HepG2 (cell line): ENCODE measurements around the gene C1GALT1. TPM values are rescaled to one million over a fixed set of nuclear protein-coding genes. Genes with fewer than 3 reads are reported as not detected.

Experiments
- ATAC-seq: fragments of 200-7000 bp; cut with Tn5 transposase; 3 replicates; pipeline ENCODE4 v1.9.1; 2020; ENCODE audit warnings: mild to moderate bottlenecking, moderate library complexity
- BruUV-seq: library from RNA; stranded (reverse); fragments of 400-500 nt; replicated peaks from 2 replicates; lab custom pipeline; 2021; lab: Mats Ljungman, UMichigan
- CTCF ChIA-PET: fragments of 300-600 bp; formaldehyde crosslinking; extraction: SDS; loops from one replicate; lab custom pipeline; 2021; ENCODE audit warnings: low total read pairs, inconsistent platforms, low intra/inter-chr PET ratio; lab: Yijun Ruan, JAX
- POLR2A ChIA-PET: fragments of 350-600 bp; sonication (Branson Sonifier 250); formaldehyde crosslinking; loops from one replicate; lab custom pipeline; 2020; ENCODE audit warnings: antibody characterized with exemption, inconsistent platforms; lab: Yijun Ruan, JAX
- DNase-seq: peaks from one replicate; pipeline ENCODE4 v3.0.0-alpha.2; 2015; ENCODE audit warnings: low spot score
- FAIRE-seq: peaks from 3 replicates; lab custom pipeline; 2011; peaks lifted over from hg19 to GRCh38; lab: Jason Lieb, UNC
- H2AFZ ChIP-seq: one replicate; pipeline ENCODE4 v1.6.1; 2011; ENCODE audit warnings: low read length, inconsistent platforms
- H3K27ac ChIP-seq: fragments of 300-600 bp; 3 replicates; pipeline ENCODE4 v1.8.0; 2011; ENCODE audit warnings: mixed run types, mild to moderate bottlenecking, mixed read lengths, low read length, inconsistent platforms; ENCODE audit not compliant: insufficient read depth; ENCODE audit errors: extremely low read length
- H3K27me3 ChIP-seq, 2 experiments: fragments of 200-600 bp in 1 of 2; 2 replicates in 1 of 2; 3 replicates in 1 of 2; pipeline versions ENCODE4 v1.6.0 to v1.8.0; 2011; ENCODE audit warnings: low read length in 2 of 2, mild to moderate bottlenecking in 2 of 2, moderate library complexity in 2 of 2, inconsistent platforms in 1 of 2; ENCODE audit not compliant: insufficient read depth in 2 of 2, control insufficient read depth in 1 of 2
- H3K36me3 ChIP-seq, 2 experiments: fragments of 200-600 bp in 1 of 2; replicated peaks in 1 of 2; 2 replicates in 1 of 2; 3 replicates in 1 of 2; pipeline versions ENCODE4 v1.5.1 to v1.8.0; 2011; ENCODE audit warnings: low read length in 2 of 2, inconsistent platforms in 1 of 2; ENCODE audit not compliant: insufficient read depth in 2 of 2, control insufficient read depth in 1 of 2
- H3K4me1 ChIP-seq: 2 replicates; pipeline ENCODE4 v1.5.1; 2012; ENCODE audit warnings: low read length, inconsistent platforms; ENCODE audit not compliant: insufficient read depth
- H3K4me2 ChIP-seq: 2 replicates; pipeline ENCODE4 v1.6.0; 2011; ENCODE audit warnings: low read depth, low read length, inconsistent platforms
- H3K4me3 ChIP-seq, 3 experiments: fragments of 200-600 bp in 1 of 3; sonication (generic), shearing (Covaris generic) in 1 of 3; replicated peaks in 1 of 3; 2 replicates each; pipeline ENCODE4 v1.5.1; 2011 to 2016; ENCODE audit warnings: low read length in 3 of 3, inconsistent platforms in 2 of 3, low read depth in 2 of 3, mild to moderate bottlenecking in 2 of 3, control low read depth in 1 of 3, mixed read lengths in 1 of 3; ENCODE audit not compliant: insufficient read depth in 1 of 3
- H3K79me2 ChIP-seq: one replicate; pipeline ENCODE4 v1.6.1; 2011; ENCODE audit warnings: low read length, inconsistent platforms; ENCODE audit not compliant: insufficient read depth
- H3K9ac ChIP-seq: 2 replicates; pipeline ENCODE4 v1.6.0; 2011; ENCODE audit warnings: mild to moderate bottlenecking, low read depth, low read length, inconsistent platforms; ENCODE audit not compliant: insufficient read depth
- H3K9me3 ChIP-seq: 2 replicates; pipeline ENCODE4 v1.5.1; 2012; ENCODE audit warnings: mild to moderate bottlenecking, low read length
- H4K20me1 ChIP-seq: 2 replicates; pipeline ENCODE4 v1.6.0; 2011; ENCODE audit warnings: inconsistent platforms, mild to moderate bottlenecking, low read length, moderate library complexity; ENCODE audit not compliant: insufficient read depth
- BCL6 ChIP-seq: IDR thresholded peaks from 2 replicates; pipeline ENCODE4 v1.6.1; 2016; ENCODE audit warnings: missing genetic modification reagents, missing compliant biosample characterization
- FOXK2 ChIP-seq: fragments of 450-650 bp; IDR thresholded peaks from 2 replicates; pipeline ENCODE4 v1.6.1; 2016
- SALL2 ChIP-seq: sonication (generic); formaldehyde crosslinking; IDR thresholded peaks from 2 replicates; pipeline ENCODE4 v1.8.1; 2023; ENCODE audit warnings: mild to moderate bottlenecking, missing genetic modification reagents, inconsistent platforms
- TCF7L2 ChIP-seq: IDR thresholded peaks from 2 replicates; pipeline ENCODE4 v1.6.1; 2011; ENCODE audit warnings: mild to moderate bottlenecking, low read depth, low read length, moderate library complexity
- WGBS: methylation state at CpG from one replicate; pipeline ENCODE4 v1.1.6; 2017; ENCODE audit warnings: low lambda C conversion rate; 5-methylcytosine and 5-hydroxymethylcytosine counted together
- in situ Hi-C: cut with HindIII; loops from 2 replicates; pipeline ENCODE4 v1.10.0; 2017; ENCODE audit warnings: low pct_unique_long_range_greater_than_20kb; ENCODE audit not compliant: extremely low pct_ligation_motif_present
- intact Hi-C: fragments of 100-400 bp; cut with micrococcal nuclease; formaldehyde crosslinking; loops from one replicate; pipeline ENCODE4 v1.10.0; 2022; ENCODE audit not compliant: unreplicated experiment
- polyA plus RNA-seq, 8 experiments: library from polyadenylated mRNA; depleted of rRNA in 3 of 8; stranded (reverse) in 7 of 8; unstranded in 1 of 8; fragments of >200 nt; fragmentation: Illumina TruSeq in 4 of 8; extraction: Trizol in 4 of 8; gene quantifications; 2 replicates each; pipeline versions ENCODE4 v1.2.1 to v1.2.3, GENCODE V29; 2011 to 2016; ENCODE audit warnings: low read depth in 4 of 8, missing spikeins in 1 of 8, mixed read lengths in 1 of 8; ENCODE audit not compliant: insufficient read depth in 1 of 8
- total RNA-seq, 5 experiments: library from RNA; depleted of rRNA; stranded (reverse); fragments of >200 nt; fragmentation: Illumina TruSeq; extraction: Trizol; gene quantifications; 2 replicates each; pipeline ENCODE4 v1.2.3, GENCODE V29; 2016; ENCODE audit warnings: low read depth in 1 of 5
- TF ChIP-seq, protein P1 (sequence below): sonication (generic); formaldehyde crosslinking; IDR thresholded peaks from 2 replicates; pipeline ENCODE4 v1.4.0; 2020; ENCODE audit warnings: missing genetic modification reagents, mild to moderate bottlenecking, borderline replicate concordance
- TF ChIP-seq, protein P2 (sequence below): sonication (generic); formaldehyde crosslinking; conservative IDR thresholded peaks from 2 replicates; pipeline ENCODE4 v1.5.0; 2020; ENCODE audit warnings: missing genetic modification reagents

C1GALT1 gene
- total and polyA plus RNA-seq, 2 of the 13 experiments (the other 11 are each of a cell fraction or from before 2014, with no cell fraction given), result 57.1 to 65.9 TPM

DNA sequence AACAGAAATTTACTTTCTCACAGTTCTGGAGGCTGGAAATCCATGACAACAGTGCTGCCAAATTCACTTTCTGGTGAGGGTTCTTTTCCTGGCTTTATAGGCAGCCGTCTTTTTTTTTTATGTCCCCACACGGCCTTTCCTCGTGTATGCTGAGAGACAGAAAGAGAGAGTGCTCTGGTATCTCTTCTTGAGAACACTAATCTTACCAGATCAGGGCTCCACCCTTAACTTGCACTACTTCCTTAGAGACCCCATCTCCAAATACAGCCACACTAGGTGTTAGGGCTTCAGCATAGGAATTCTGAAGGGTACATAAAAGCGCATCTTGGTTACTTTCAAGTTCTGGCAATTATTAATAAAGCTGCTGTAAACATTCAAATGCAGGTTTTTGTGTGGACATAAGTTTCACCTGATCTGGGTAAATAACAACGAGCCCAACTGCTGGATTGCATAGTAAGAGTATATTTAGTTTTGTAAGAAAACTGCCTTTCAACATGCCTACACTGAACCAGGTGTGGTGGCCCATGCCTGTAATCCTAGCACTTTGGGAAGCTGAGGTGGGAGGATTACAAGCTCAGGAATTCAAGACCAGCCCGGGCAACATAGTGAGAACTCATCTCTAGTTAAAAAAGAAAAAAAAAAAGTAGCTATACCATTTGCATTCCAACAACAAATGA lies 8.2 kb upstream of the C1GALT1 start (continued):
- TF ChIP-seq, protein P1, sequence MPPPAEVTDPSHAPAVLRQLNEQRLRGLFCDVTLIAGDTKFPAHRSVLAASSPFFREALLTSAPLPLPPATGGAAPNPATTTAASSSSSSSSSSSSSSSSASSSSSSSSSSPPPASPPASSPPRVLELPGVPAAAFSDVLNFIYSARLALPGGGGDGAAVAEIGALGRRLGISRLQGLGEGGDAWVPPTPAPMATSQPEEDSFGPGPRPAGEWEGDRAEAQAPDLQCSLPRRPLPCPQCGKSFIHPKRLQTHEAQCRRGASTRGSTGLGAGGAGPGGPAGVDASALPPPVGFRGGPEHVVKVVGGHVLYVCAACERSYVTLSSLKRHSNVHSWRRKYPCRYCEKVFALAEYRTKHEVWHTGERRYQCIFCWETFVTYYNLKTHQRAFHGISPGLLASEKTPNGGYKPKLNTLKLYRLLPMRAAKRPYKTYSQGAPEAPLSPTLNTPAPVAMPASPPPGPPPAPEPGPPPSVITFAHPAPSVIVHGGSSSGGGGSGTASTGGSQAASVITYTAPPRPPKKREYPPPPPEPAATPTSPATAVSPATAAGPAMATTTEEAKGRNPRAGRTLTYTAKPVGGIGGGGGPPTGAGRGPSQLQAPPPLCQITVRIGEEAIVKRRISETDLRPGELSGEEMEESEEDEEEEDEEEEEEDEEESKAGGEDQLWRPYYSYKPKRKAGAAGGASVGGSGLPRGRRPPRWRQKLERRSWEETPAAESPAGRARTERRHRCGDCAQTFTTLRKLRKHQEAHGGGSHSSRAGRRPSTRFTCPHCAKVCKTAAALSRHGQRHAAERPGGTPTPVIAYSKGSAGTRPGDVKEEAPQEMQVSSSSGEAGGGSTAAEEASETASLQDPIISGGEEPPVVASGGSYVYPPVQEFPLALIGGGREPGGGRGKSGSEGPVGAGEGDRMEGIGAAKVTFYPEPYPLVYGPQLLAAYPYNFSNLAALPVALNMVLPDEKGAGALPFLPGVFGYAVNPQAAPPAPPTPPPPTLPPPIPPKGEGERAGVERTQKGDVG, result no peak
- TF ChIP-seq FOXK2, result no peak

DNA sequence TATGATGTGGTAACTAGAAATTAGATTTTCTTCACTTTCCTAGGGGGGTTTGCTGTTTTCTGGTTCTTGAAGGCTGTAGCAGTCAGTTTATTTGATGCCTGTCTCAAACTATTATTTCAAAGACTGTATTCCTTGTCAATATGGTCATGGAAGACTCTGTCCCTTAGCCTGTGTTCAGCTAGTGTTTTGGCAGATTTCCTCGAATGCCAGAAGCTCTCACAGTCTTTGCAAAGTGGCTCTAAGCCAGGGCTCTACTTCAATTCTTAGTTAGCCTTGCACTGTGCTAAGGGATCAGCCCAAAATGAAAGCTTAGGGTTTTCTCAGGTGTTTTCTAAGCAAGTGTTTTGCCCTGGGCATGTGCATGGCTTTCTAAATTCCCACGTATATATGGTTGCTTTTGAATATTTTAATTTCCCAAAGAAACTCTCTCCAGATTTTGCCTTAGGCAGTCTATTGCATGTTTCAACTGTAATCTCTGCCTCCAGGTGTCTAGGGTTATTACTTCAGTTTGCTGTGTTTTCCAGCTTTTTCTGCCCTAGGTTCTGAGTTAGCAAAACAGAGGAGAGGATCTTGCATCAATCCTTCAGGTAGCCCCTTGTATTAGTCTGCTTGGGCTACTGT lies 7.2 kb upstream of the C1GALT1 start:
- in situ Hi-C loops, result no loop called here
- no TSS peak for BruUV-seq
- ATAC-seq (no peak), FAIRE-seq (no peak), DNase-seq (no peak)
- Histone ChIP-seq H2AFZ (no peak overlapping the region), H3K27me3 (no peaks in the 10 kb centered on the region; a peak in 1 of 5 replicates), H3K4me1 (peaks cover 73% of the 10 kb centered on the region), H3K27ac (peak overlapping the region; percentile 87), H4K20me1 (no peaks in the 10 kb centered on the region), H3K36me3 (no peaks in the 10 kb centered on the region), H3K4me3 (no peak overlapping the region), H3K79me2 (peaks cover 68% of the 10 kb centered on the region), H3K9ac (peak overlapping the region; percentile 37), H3K9me3 (peaks cover 8% of the 10 kb centered on the region), H3K4me2 (peak overlapping the region; percentile 49)
- ChIA-PET CTCF (no interaction called here), POLR2A (interaction anchor here (0.5 to 5.3 kb wide), 6 partner anchors 9 to 71 kb away, joined by 3 to 27 read pairs (median 6); no protein-coding TSS in a partner anchor)
- WGBS, result 60% methylated on average over 2 of the region's 2 CpGs
- TF ChIP-seq, protein P2, sequence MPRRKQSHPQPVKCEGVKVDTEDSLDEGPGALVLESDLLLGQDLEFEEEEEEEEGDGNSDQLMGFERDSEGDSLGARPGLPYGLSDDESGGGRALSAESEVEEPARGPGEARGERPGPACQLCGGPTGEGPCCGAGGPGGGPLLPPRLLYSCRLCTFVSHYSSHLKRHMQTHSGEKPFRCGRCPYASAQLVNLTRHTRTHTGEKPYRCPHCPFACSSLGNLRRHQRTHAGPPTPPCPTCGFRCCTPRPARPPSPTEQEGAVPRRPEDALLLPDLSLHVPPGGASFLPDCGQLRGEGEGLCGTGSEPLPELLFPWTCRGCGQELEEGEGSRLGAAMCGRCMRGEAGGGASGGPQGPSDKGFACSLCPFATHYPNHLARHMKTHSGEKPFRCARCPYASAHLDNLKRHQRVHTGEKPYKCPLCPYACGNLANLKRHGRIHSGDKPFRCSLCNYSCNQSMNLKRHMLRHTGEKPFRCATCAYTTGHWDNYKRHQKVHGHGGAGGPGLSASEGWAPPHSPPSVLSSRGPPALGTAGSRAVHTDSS (CRISPR knock-in tag), result no peak
- TF ChIP-seq TCF7L2 (no peak), BCL6 (CRISPR knock-in tag) (peak; percentile 79), SALL2 (CRISPR knock-in tag) (no peak)
- intact Hi-C loops, result no loop called here
